Measurements from ENCODE around the gene ALG10B. TPM values are rescaled to one million over a fixed set of nuclear protein-coding genes. Genes with fewer than 3 reads are reported as not detected.

ALG10B gene
- total RNA-seq (ENCODE audit: unreplicated experiment), result 0.44 TPM
- long read RNA-seq, result 0 reads

DNA sequence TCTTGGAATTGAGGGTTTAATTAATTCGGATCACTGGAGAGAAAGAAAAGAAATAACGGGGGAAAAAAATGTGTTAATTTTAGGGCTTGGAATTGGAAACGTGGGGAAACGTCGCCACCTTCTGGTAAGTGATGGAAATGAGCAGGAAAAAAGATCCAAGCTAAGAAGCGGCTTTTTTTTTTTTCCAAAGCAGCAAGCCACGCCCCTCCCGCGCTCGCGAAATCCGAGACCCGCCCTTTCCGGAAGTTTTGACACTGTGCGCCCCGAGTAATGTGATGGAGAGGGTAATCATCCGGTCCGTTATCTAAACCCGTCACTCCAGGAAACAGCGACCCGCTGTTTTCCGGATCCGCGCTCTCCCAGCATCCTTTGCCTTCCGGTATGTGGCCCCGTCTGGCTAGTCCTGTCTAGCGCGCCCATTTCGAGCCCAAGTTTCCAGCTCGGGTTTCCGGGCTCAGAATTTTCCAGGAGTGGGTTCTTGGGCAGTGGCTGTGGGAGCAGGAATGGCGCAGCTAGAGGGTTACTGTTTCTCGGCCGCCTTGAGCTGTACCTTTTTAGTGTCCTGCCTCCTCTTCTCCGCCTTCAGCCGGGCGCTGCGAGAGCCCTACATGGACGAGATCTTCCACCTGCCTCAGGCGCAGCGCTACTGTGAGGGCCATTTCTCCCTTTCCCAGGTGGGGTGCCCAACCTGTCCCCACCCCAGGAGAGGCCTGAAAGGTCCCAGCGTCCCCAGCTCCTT lies at the start of gene ALG10B:
ALG10B (plus strand) TSS at position 384 of the 739 bp plus-strand sequence; CDS start at position 504, 120 bp downstream.
- DNase-seq (ENCODE audit: low spot score), result peak; percentile 36
- H3K36me3 Mint-ChIP-seq (ENCODE audit: low read depth, unreplicated experiment), result no peaks in the 10 kb centered on the region
- no peak within 1 kb of the TSS for H3K4me3 Mint-ChIP-seq (ENCODE audit: unreplicated experiment)
- TF ChIP-seq, protein P1, sequence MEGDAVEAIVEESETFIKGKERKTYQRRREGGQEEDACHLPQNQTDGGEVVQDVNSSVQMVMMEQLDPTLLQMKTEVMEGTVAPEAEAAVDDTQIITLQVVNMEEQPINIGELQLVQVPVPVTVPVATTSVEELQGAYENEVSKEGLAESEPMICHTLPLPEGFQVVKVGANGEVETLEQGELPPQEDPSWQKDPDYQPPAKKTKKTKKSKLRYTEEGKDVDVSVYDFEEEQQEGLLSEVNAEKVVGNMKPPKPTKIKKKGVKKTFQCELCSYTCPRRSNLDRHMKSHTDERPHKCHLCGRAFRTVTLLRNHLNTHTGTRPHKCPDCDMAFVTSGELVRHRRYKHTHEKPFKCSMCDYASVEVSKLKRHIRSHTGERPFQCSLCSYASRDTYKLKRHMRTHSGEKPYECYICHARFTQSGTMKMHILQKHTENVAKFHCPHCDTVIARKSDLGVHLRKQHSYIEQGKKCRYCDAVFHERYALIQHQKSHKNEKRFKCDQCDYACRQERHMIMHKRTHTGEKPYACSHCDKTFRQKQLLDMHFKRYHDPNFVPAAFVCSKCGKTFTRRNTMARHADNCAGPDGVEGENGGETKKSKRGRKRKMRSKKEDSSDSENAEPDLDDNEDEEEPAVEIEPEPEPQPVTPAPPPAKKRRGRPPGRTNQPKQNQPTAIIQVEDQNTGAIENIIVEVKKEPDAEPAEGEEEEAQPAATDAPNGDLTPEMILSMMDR (IDR thresholded peaks at IDR 0.05; ENCODE audit: unreplicated experiment), result peak; percentile 57
- H3K9me3 Mint-ChIP-seq (ENCODE audit: unreplicated experiment), result peaks cover 11% of the 10 kb centered on the region
- no peaks in the 10 kb centered on the region for H3K27me3 Mint-ChIP-seq (ENCODE audit: unreplicated experiment)
- no peaks in the 10 kb centered on the region for H3K4me1 Mint-ChIP-seq (ENCODE audit: unreplicated experiment)
- H3K27ac Mint-ChIP-seq (ENCODE audit: unreplicated experiment), result no peak within 1 kb of the TSS

GRCh38 chr12:38268612-38269011 lies 48.0 kb upstream of the ALG10B start:
- TF ChIP-seq, protein P1 (IDR thresholded peaks at IDR 0.05; ENCODE audit: unreplicated experiment), result no peak
- Mint-ChIP-seq H3K27ac (ENCODE audit: unreplicated experiment) (no peak overlapping the region), H3K9me3 (ENCODE audit: unreplicated experiment) (peaks cover 3% of the 10 kb centered on the region), H3K27me3 (ENCODE audit: unreplicated experiment) (peaks cover 4% of the 10 kb centered on the region), H3K36me3 (ENCODE audit: low read depth, unreplicated experiment) (no peaks in the 10 kb centered on the region), H3K4me1 (ENCODE audit: unreplicated experiment) (no peaks in the 10 kb centered on the region), H3K4me3 (ENCODE audit: unreplicated experiment) (no peak overlapping the region)
- DNase-seq (ENCODE audit: low spot score), result no peak

DNA sequence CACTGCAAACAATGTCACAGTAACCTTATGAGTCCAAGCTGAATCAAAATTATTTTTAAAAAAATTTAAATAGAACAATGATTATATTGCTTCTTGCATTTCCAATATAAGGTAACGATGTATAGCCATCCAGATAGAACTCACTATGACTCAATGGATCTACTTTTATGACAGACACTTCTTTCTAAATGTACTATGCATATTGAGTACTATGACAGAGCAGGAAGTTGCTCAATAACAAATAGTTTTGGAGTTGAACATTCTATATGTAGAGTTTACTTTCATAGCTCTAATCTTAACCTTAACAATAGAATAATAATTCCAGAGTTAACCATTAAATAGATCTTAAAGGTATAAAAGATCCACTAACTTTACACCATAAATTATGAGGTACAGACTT lies 46.7 kb upstream of the ALG10B start:
- Mint-ChIP-seq H3K27ac (ENCODE audit: unreplicated experiment) (no peak overlapping the region), H3K36me3 (ENCODE audit: low read depth, unreplicated experiment) (no peaks in the 10 kb centered on the region), H3K9me3 (ENCODE audit: unreplicated experiment) (peaks cover 5% of the 10 kb centered on the region), H3K4me1 (ENCODE audit: unreplicated experiment) (no peaks in the 10 kb centered on the region), H3K4me3 (ENCODE audit: unreplicated experiment) (no peak overlapping the region), H3K27me3 (ENCODE audit: unreplicated experiment) (peaks cover 4% of the 10 kb centered on the region)
- TF ChIP-seq, protein P1 (IDR thresholded peaks at IDR 0.05; ENCODE audit: unreplicated experiment), result no peak
- no peak for DNase-seq (ENCODE audit: low spot score)

GRCh38 chr12:38279756-38280155 lies 36.8 kb upstream of the ALG10B start:
- Mint-ChIP-seq H3K9me3 (ENCODE audit: unreplicated experiment) (peaks cover 30% of the 10 kb centered on the region), H3K27ac (ENCODE audit: unreplicated experiment) (no peak overlapping the region), H3K27me3 (ENCODE audit: unreplicated experiment) (no peaks in the 10 kb centered on the region), H3K4me3 (ENCODE audit: unreplicated experiment) (no peak overlapping the region), H3K36me3 (ENCODE audit: low read depth, unreplicated experiment) (peaks cover 5% of the 10 kb centered on the region), H3K4me1 (ENCODE audit: unreplicated experiment) (no peaks in the 10 kb centered on the region)
- TF ChIP-seq, protein P1 (IDR thresholded peaks at IDR 0.05; ENCODE audit: unreplicated experiment), result no peak
- DNase-seq (ENCODE audit: low spot score), result no peak

DNA sequence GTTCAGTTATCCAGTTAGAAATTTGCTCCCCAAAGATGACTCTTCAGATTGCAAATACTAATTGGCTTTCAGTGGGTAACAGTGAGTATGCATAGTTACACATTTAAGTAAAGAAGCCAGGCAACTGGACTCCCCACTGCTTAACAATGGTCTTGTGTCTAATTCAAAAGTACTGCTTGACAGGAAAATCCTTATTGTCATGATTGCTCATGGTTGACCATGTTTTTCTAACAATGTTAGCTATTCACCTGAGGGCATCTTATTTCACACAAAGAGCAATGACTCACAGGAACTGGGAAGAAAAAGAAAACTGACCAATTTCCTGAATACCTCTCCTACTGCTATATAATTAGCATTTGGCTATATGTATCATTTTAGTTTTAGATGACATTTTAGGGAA lies 33.7 kb upstream of the ALG10B start:
- Mint-ChIP-seq H3K9me3 (ENCODE audit: unreplicated experiment) (peaks cover 25% of the 10 kb centered on the region), H3K36me3 (ENCODE audit: low read depth, unreplicated experiment) (peaks cover 5% of the 10 kb centered on the region), H3K27me3 (ENCODE audit: unreplicated experiment) (no peaks in the 10 kb centered on the region)

More for the DNA sequence above, 33.7 kb upstream of the ALG10B start:
- TF ChIP-seq, protein P1 (IDR thresholded peaks at IDR 0.05; ENCODE audit: unreplicated experiment), result no peak
- no peaks in the 10 kb centered on the region for H3K4me1 Mint-ChIP-seq (ENCODE audit: unreplicated experiment)
- no peak for DNase-seq (ENCODE audit: low spot score)
- no peak overlapping the region for H3K27ac Mint-ChIP-seq (ENCODE audit: unreplicated experiment)
- no peak overlapping the region for H3K4me3 Mint-ChIP-seq (ENCODE audit: unreplicated experiment)

Data from endothelial cell (in vitro differentiated cells).